GM18511 (cell line): ENCODE results near the gene CDH5.

Experiments
- ATAC-seq: cut with Tn5 transposase; IDR thresholded peaks from one replicate; pipeline ENCODE4 v1.9.1; 2021; ENCODE audit warnings: mild to moderate bottlenecking, moderate library complexity; ENCODE audit not compliant: unreplicated experiment

Gene CDH5

GRCh38 chr16:66414891-66415290 lies 48.4 kb downstream of the CDH5 start:
- no peak for ATAC-seq

DNA sequence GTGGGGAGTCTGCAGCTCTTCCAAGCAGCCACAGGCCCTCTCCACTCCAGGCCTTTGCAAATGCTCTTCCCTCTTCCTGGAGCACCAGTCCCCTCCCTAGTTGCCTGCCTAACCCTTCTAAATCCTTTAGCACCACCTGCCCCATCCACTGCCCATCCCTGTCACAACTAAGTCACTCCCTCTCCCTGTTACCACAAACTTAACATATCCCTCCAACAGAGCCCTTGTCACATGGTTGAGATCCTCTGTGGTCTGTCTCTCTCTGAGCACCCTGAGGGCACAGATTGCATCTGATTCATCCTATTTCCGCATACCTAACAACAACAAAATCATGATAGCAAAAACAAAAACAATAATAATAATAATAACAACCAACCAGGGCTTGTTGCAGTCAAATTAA lies 49.6 kb downstream of the CDH5 start:
- ATAC-seq: no peak

DNA sequence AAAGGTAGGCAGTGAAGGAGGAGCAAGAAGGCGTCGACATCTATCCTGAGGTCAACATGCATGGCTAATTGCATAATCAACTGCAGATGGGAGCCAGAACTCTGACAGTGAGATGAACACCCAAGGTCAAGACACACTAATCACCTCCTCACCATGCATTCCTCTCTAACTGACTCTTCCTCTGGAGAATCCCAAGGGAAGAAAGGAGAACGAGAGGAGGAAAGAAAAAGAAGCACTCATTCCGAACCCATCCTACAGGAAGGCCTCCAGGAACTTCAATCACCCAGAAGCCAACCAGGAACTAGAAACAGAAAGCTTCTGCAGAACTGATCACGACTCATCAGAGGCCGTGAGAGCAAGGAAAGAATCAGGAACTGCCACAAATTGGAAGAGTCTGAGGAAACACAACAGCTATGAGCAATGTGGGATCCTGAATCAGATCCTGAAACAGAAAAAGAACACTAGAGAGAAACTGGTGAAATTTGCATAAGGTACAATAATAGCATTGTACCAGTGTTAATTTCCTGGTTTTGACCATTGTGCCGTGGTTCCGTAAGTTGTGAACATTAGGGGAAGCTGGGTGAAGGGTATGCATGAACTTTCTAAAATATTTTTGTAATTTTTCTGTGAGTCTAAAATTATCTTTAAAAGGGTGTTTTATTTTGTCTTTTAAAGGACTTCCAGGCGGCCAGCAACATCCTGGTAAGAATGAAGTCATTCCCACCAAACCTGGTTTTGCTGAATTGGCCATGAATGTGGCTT lies 50.6 kb downstream of the CDH5 start:
- ATAC-seq: no peak

DNA sequence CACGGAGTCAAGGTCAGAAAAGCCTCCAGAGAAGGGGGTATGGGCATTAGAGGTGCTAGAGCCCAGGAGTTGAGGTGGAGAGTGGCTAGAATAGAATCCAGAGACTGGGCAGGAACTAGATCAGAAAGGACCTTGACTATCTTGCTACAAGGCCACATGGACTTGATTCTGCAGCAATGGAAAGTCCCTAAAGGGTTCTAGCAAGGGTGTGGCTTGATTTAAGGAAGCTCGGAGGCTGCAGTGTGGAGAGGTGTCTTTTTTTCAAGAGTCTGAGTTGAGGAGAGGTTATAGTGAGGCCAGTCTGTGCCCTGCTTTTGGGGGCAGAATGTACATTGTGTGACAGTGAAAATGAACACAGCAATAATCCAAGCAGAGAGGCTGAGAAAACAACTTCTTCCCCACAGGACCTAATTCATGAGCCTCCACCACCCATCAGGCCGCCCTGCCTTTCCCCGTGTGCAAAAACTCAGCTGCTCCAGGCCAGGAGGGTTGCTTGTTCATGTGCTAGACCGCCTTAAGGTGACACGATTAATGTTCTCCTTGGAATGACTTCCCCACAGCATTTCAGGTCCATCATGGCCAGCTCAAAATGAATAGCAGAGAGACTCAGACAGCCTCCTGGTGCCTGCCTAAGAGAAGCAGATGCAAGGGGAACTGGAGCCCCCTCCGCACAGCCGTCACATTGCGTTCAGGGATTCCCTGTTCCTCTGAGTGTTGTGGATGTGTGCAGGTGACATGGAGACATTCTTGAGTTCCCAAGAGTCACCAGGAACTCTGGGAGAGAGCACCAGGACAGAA lies 51.9 kb downstream of the CDH5 start:
- ATAC-seq: no peak

- ATAC-seq: no peak
Measured at GRCh38 chr16:66419527-66419926, 53.0 kb downstream of the CDH5 start.

- ATAC-seq: no peak
Measured at GRCh38 chr16:66420396-66420795, 53.9 kb downstream of the CDH5 start.

DNA sequence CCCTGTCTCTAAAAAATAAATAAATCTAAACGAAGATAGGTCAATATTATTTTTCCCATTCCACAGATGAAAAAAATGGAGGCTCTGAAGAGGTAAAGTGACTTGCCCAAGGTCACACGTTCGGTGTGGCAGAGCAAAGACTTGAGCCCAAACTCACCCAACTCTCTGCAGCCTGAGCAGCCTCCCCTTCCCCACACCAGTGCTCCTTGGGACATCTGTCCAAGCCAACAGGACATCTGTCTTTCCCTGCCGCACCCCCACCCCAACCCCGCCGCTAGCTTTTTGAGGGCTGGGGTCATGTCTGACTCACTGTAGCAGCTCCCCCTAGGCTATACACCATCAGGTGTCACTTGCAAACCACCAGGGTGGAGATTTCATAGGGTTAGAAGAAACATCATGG lies 55.4 kb downstream of the CDH5 start:
- ATAC-seq: no peak

- no peak for ATAC-seq
Measured at GRCh38 chr16:66422366-66422765, 55.9 kb downstream of the CDH5 start.

DNA sequence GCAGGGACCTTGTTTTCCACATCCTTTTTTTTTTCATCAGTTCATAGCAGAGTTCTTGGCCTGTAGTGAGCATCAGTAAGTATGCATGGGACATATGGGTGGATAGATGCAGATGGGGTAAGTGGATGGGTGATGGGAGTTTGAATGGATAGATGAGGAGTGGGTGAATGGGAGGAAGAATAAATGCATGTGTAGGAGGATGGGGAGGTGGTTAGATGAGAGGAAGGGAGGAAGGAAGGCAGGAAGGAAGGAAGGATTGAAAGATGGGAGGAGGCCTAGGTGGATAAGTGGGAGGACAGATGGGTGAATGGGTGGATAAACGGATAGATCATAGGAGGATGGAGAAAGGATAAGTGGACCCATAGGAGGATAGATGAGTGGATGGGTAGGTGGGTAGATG lies 56.7 kb downstream of the CDH5 start:
- no peak for ATAC-seq

GRCh38 chr16:66425651-66426050 lies 59.2 kb downstream of the CDH5 start:
- no peak for ATAC-seq

DNA sequence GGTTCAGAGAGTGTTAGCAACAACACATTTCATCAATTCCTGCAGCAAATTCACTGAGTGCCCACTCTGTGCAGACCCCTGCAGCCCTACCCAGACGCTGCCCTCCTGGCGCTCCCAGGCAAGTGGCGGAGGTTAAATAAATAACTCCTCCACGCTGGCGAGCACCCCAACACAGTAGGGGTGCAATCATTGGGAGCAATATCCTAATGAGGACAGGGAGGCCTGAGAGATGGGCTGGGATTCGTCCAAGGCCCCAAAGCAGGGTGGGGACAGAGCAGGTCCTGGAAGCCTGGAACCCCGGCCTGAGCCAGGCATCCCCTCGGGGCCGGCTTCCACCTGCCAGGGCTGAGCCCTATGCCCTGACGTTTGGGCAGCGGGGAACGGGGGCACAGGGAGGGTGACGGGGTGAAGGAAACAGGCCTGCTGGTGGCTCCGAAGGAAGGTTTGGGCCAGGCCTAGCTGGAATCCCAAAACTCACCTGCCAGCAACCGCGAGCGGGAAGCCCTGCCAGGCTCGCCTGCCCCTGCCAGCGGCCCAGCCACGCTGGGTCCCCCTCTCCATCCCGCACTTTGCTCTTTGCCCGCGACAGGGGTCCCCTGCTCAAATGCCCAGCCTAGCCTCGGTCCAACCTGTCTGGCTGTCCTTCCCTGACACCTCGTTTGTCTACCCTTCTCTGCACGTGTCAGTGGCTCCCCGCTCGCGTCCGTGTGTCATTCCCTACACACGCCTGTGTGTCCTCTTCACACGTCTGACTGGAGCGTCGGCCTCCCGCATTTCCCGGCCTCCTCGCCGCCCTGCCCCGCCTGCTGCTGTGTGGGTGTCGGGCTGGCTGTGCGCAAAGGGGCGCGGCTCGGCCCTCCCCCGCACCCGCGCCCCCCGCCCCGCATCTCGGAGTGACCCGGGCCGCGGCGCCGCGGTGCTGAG lies 59.9 kb downstream of the CDH5 start:
- ATAC-seq: no peak

DNA sequence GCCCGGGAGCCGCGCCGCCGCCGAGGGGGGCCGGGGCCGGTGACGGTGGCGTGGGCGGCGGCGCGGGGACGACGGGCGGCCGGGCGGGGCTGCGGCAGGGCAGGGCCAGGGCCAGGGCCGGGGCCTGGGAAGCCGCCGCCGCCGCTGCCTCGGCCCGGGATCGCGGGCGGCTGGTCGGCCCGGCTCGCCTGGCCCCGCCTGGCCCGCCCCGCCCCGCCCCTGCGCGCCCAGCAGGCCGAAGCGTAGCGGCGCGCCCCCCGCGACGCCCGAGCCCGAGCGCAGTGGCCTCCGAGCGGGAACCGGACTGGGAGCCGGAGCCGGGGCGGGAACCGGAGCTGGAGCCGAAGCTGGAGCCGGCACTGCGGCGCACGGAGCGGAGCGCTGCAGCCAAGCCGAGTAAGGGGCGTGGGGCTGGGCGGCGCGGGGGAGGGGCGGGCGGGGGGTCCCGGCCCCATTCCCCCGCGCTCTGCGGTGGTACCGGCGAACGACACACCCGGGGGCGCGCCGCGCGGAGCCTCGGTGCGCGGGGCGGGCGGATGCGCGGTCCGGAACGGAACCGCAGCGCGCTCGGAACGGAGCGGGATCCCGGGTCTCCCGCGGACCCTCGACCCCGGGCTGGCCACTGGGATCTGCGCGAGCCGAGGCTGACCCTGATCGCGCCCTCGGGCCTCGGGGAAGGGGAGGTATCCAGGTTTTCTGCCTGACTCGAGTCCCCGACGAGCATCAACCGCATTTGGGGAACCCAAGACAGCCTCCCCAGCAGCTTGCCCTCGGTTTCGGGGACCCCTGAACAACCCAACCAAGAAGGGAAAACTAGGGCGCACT lies 60.8 kb downstream of the CDH5 start, which contains the start of gene BEAN1:
Gene BEAN1 (plus strand): TSS at position 260 of the 825 bp plus-strand sequence. CDS start 10,382 bp downstream, outside the sequence.
- ATAC-seq: no peak

GRCh38 chr16:66427871-66428681 lies 61.6 kb downstream of the CDH5 start:
- no peak for ATAC-seq

DNA sequence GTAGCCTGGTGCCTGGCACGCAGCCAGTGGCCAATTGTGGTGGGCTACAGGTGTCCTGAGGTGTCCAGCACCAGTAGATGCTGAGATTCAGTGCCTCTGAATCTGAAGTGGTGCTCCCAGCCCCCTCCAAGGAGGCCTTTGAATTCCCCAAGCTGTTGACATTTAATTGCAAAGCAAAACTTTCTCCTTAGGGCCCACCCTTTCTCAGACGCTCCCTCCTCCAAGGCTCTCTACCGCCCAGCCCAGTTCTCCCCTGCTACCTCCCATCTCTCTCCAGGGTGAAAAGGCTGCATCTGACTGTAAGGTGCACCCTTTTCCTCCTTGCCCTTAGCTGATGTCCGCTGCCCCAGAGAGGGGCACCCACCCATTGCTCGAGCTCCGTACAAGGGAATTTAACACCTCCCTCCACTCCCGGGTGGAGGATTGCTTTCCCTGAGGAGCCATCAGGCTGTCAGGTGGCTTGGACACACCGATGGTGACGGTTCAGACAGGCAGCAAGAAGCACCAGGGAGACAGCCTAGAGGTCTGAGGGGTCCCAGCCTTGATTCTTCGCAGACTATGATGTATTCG lies 62.3 kb downstream of the CDH5 start:
- no peak for ATAC-seq

GRCh38 chr16:66429290-66429962 lies 62.9 kb downstream of the CDH5 start:
- ATAC-seq: no peak

- no peak for ATAC-seq
Measured at GRCh38 chr16:66430214-66430613, 63.7 kb downstream of the CDH5 start.

DNA sequence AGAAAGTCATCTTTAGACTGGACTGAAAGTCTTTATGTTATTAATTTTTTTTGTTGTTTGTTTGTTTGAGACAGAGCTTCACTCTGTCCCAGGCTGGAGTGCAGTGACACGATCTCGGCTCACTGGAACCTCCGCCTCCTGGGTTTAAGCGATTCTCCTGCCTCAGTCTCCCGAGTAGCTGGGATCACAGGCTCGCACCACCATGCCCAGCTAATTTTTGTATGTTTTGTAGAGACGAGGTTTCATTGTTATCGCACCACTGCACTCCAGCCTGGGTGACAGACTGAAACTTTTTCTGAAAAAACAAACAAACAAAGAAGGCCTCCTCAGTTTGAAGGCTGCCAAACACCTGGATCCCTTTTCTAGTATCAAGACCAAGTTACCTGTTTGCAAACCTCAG lies 65.3 kb downstream of the CDH5 start:
- no peak for ATAC-seq

DNA sequence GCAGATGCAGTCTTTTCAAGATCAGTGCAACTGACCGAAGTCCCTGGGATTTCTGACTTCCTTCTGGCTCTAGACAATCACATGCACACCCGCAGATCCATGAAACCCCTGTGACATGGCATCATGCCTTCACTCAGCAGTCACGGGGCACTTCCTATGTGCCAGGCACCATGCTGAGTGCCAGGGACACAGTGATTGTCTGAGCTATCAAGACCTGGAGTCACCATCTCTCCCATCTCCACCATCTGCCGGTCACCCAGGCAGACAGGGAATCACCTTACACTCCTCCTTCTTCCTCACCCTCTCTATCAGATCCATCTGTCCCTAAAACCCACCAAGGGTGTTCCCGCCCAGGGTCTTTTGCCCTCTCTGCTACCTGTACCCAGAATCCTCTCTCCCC lies 65.9 kb downstream of the CDH5 start:
- ATAC-seq: no peak
